DMS79 (cell line): Measurements from ENCODE around the gene BMS1.
"Not testable (repeated sequence)": the region's sequence is repeated elsewhere in the genome, so short reads cannot be mapped to it uniquely, and the experiment has no call there.

ENCODE experiments used
- DNase-seq: peaks from one replicate; lab custom pipeline; 2025; lab: John Stamatoyannopoulos, UW

The BMS1 gene

GRCh38 chr10:42782446-42783180 is at the start of gene BMS1:
Gene BMS1 (plus strand): TSS chr10:42782795. CDS start chr10:42784395, 1,600 bp downstream.
- peak; percentile 41 for DNase-seq

GRCh38 chr10:42734536-42734935 is 48.1 kb upstream of the BMS1 start:
- no peak for DNase-seq

- no peak for DNase-seq
Measured at GRCh38 chr10:42738679-42739078, 43.9 kb upstream of the BMS1 start.

- DNase-seq: not testable (repeated sequence)
Measured at GRCh38 chr10:42741536-42741935, 41.1 kb upstream of the BMS1 start.

GRCh38 chr10:42743697-42744096 is 38.9 kb upstream of the BMS1 start:
- DNase-seq: no peak

- DNase-seq: no peak
Measured at GRCh38 chr10:42744134-42744701, 38.4 kb upstream of the BMS1 start.

- peak; percentile 12 for DNase-seq
Measured at GRCh38 chr10:42753126-42753506, 29.5 kb upstream of the BMS1 start.

GRCh38 chr10:42753507-42754154 is 29.0 kb upstream of the BMS1 start:
- no peak for DNase-seq

- no peak for DNase-seq
Measured at GRCh38 chr10:42754155-42755027, 28.2 kb upstream of the BMS1 start.

- DNase-seq: no peak
Measured at GRCh38 chr10:42755028-42755451, 27.6 kb upstream of the BMS1 start.

GRCh38 chr10:42755556-42756093 is 27.0 kb upstream of the BMS1 start:
- no peak for DNase-seq

GRCh38 chr10:42767906-42768305 is 14.7 kb upstream of the BMS1 start:
- no peak for DNase-seq

GRCh38 chr10:42768581-42769152 is 13.9 kb upstream of the BMS1 start:
- no peak for DNase-seq

- no peak for DNase-seq
Measured at GRCh38 chr10:42769173-42769572, 13.4 kb upstream of the BMS1 start.

- DNase-seq: no peak
Measured at GRCh38 chr10:42769673-42770072, 12.9 kb upstream of the BMS1 start.

- no peak for DNase-seq
Measured at GRCh38 chr10:42776681-42777080, 5.9 kb upstream of the BMS1 start.

- DNase-seq: no peak
Measured at GRCh38 chr10:42780456-42780855, 2.1 kb upstream of the BMS1 start.

- DNase-seq: no peak
Measured at GRCh38 chr10:42781893-42782445, 626 bp upstream of the BMS1 start.

- no peak for DNase-seq
Measured at GRCh38 chr10:42783181-42783549, 570 bp downstream of the BMS1 start.

GRCh38 chr10:42785759-42786158 is 3.2 kb downstream of the BMS1 start:
- no peak for DNase-seq

GRCh38 chr10:42790835-42791234 is 8.2 kb downstream of the BMS1 start:
- no peak for DNase-seq
